Lung (tissue), 12 donors: Measurements from ENCODE around the gene ALPI. TPM values are rescaled to one million over a fixed set of nuclear protein-coding genes. Genes with fewer than 3 reads are reported as not detected.

ENCODE experiments used
- ATAC-seq: fragments of 200-7000 bp; cut with Tn5 transposase; one replicate; pipeline ENCODE4 v1.9.1; 2020; ENCODE audit warnings: moderate number of reproducible peaks; ENCODE audit not compliant: insufficient read depth, low FRiP score
- DNase-seq, 3 donors: peaks; one replicate each; pipeline ENCODE4 v3.0.0-alpha.2; 2013 to 2017
- H3K27ac ChIP-seq, 2 donors: one replicate each; pipeline ENCODE4 v1.5.1; 2013; ENCODE audit warnings: mild to moderate bottlenecking in 2 of 2, moderate library complexity in 2 of 2, control low read depth in 1 of 2, inconsistent platforms in 1 of 2, low read depth in 1 of 2, low read length in 1 of 2
- H3K27me3 ChIP-seq, 3 donors: one replicate each; pipeline ENCODE4 v1.5.1; 2013; ENCODE audit warnings: low read length in 2 of 3; ENCODE audit not compliant: control insufficient read depth in 3 of 3, insufficient read depth in 3 of 3
- H3K36me3 ChIP-seq, 4 donors: one replicate each; pipeline ENCODE4 v1.5.1; 2013; ENCODE audit warnings: low read length in 4 of 4, mild to moderate bottlenecking in 1 of 4, moderate library complexity in 1 of 4; ENCODE audit not compliant: control insufficient read depth in 4 of 4, insufficient read depth in 4 of 4
- H3K4me1 ChIP-seq, 5 donors: one replicate each; pipeline ENCODE4 v1.5.1; 2013; ENCODE audit warnings: low read length in 5 of 5, mild to moderate bottlenecking in 2 of 5, moderate library complexity in 1 of 5; ENCODE audit not compliant: control insufficient read depth in 5 of 5, insufficient read depth in 5 of 5
- H3K4me3 ChIP-seq: one replicate; pipeline ENCODE4 v1.5.1; 2013; ENCODE audit warnings: mild to moderate bottlenecking, control low read depth, moderate library complexity
- H3K9ac ChIP-seq, 2 donors: one replicate each; pipeline ENCODE4 v1.5.1; 2013; ENCODE audit warnings: low read length in 2 of 2, control low read depth in 1 of 2; ENCODE audit not compliant: insufficient read depth in 1 of 2
- H3K9me3 ChIP-seq, 4 donors: one replicate each; pipeline ENCODE4 v1.5.1; 2013; ENCODE audit warnings: low read length in 3 of 4, mild to moderate bottlenecking in 1 of 4, moderate library complexity in 1 of 4; ENCODE audit not compliant: control insufficient read depth in 4 of 4, insufficient read depth in 3 of 4
- CTCF ChIP-seq: IDR thresholded peaks from 2 replicates; pipeline ENCODE4 v1.5.1; 2012; ENCODE audit warnings: mild to moderate bottlenecking; ENCODE audit errors: control extremely low read depth, extremely low read depth
- WGBS, 2 donors: extraction: QIAGEN DNeasy Blood & Tissue Kit; methylation state at CpG; one replicate each; pipeline ENCODE4 v1.1.7; 2013; 5-methylcytosine and 5-hydroxymethylcytosine counted together
- polyA plus RNA-seq, 2 donors: library from polyadenylated mRNA; stranded (reverse); fragments of 200-250 nt; gene quantifications; one replicate each; pipeline ENCODE4 v1.2.1, GENCODE V29; 2013
- total RNA-seq, 2 donors: library from RNA; depleted of rRNA in 1 of 2; stranded (reverse); fragments of >200 nt in 1 of 2; gene quantifications; one replicate each; pipeline ENCODE4 v1.2.1, GENCODE V29; 2014 to 2021
- donor health status: control.
- donor health status: control.
- donor health status: Bipolar disorder and iron deficiency.
- donor health status: healthy.
- donor health status: DM: yes; HTN: yes; CAD: no.

The ALPI gene
- total and polyA plus RNA-seq, 4 donors: not detected

GRCh38 chr2:232489516-232490220 is 33.7 kb downstream of the ALPI start:
- WGBS, 2 donors: 69 to 81% methylated on average over 9 of the region's 9 CpGs
- no peak for TF ChIP-seq CTCF
- ATAC-seq (no peak), DNase-seq (peak in 1 of 3 donors; percentile 10)
- H3K27me3 ChIP-seq: peaks cover 10 to 41% (median 17%) of the 10 kb centered on the region in 3 donors
- no peaks in the 10 kb centered on the region for H3K36me3 ChIP-seq
- peaks cover 0 to 5% (median 0%) of the 10 kb centered on the region in 4 donors for H3K9me3 ChIP-seq
- no peak overlapping the region for H3K27ac ChIP-seq
- H3K4me3 ChIP-seq: no peak overlapping the region
- peaks cover 0 to 7% (median 0%) of the 10 kb centered on the region in 5 donors for H3K4me1 ChIP-seq
- no peak overlapping the region for H3K9ac ChIP-seq

GRCh38 chr2:232490221-232491138 is 34.5 kb downstream of the ALPI start:
- Histone ChIP-seq H3K9me3 (peaks cover 0 to 3% (median 0%) of the 10 kb centered on the region in 4 donors), H3K27me3 (peaks cover 3 to 33% (median 9%) of the 10 kb centered on the region in 3 donors), H3K27ac (no peak overlapping the region), H3K4me3 (no peak overlapping the region), H3K9ac (no peak overlapping the region), H3K4me1 (peaks cover 0 to 7% (median 0%) of the 10 kb centered on the region in 5 donors), H3K36me3 (no peaks in the 10 kb centered on the region)
- DNase-seq: peak in 1 of 3 donors; percentile 6
- no peak for ATAC-seq
- 88% methylated on average over 29 to 30 of the region's 30 CpGs for WGBS, 2 donors
- TF ChIP-seq CTCF: no peak

DNA sequence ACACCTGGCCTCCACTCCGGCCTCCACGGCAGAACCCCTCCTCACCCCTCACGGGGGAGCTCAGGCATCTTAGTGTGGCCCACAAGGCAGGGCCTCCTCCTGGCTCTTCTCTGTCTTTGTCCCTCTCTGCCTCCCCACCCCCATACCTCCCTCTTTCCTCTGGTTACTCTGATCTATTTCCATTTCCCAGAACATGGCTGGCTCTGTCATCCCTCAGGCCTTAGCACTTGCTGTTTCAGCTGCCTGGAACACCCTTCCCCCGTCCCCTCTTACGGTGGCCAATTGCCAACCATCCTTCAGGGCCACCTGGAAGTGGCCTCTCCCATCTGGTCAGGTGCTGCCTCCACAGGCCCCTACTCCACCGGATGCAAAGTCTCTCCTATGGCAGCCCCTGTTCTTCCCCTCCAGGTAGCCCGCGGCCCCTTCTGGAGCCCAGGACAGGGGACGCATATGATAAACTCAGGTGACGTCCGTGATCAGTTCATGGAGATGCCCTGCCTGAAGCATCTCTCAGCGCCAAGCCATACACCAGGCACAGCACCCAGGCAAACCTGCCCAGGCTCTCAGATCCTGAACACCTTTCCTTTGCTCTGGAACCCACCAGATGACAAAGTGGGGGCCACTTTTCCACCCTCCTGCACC is 35.3 kb downstream of the ALPI start:
- peak in 1 of 3 donors; percentile 10 for DNase-seq
- no peak for TF ChIP-seq CTCF
- Histone ChIP-seq H3K4me3 (no peak overlapping the region), H3K9me3 (peaks cover 0 to 3% (median 0%) of the 10 kb centered on the region in 4 donors), H3K27ac (no peak overlapping the region), H3K27me3 (peaks cover 0 to 29% (median 6%) of the 10 kb centered on the region in 3 donors), H3K9ac (no peak overlapping the region), H3K4me1 (peaks cover 0 to 4% (median 0%) of the 10 kb centered on the region in 5 donors), H3K36me3 (no peaks in the 10 kb centered on the region)
- ATAC-seq: no peak
- 91 to 95% methylated on average over 12 of the region's 12 CpGs for WGBS, 2 donors
